GM18499 (cell line): Measurements from ENCODE around the gene MYADML2.

Experiments used
- ATAC-seq: cut with Tn5 transposase; IDR thresholded peaks from one replicate; pipeline ENCODE4 v1.9.1; 2021; ENCODE audit warnings: moderate number of reproducible peaks; ENCODE audit not compliant: insufficient read depth, unreplicated experiment

The MYADML2 gene

GRCh38 chr17:81913394-81914102 lies 33.5 kb downstream of the MYADML2 start:
- ATAC-seq: no peak

- no peak for ATAC-seq
Measured at GRCh38 chr17:81912441-81913309, 34.4 kb downstream of the MYADML2 start.

- no peak for ATAC-seq
Measured at GRCh38 chr17:81911969-81912368, 35.1 kb downstream of the MYADML2 start.

- no peak for ATAC-seq
Measured at GRCh38 chr17:81911277-81911961, 35.6 kb downstream of the MYADML2 start, which contains the start of gene PCYT2. TSS of gene PCYT2 (minus strand) at chr17:81911399. CDS start at chr17:81911355, 44 bp downstream.

- no peak for ATAC-seq
Measured at GRCh38 chr17:81910840-81911276, 36.2 kb downstream of the MYADML2 start.

GRCh38 chr17:81909966-81910839 lies 36.8 kb downstream of the MYADML2 start:
- ATAC-seq: no peak

GRCh38 chr17:81909231-81909630 lies 37.8 kb downstream of the MYADML2 start:
- ATAC-seq: no peak

GRCh38 chr17:81908793-81909192 lies 38.2 kb downstream of the MYADML2 start:
- no peak for ATAC-seq

- ATAC-seq: no peak
Measured at GRCh38 chr17:81907219-81908145, 39.6 kb downstream of the MYADML2 start.

GRCh38 chr17:81906476-81907218 lies 40.4 kb downstream of the MYADML2 start:
- ATAC-seq: no peak

- ATAC-seq: no peak
Measured at GRCh38 chr17:81905993-81906392, 41.0 kb downstream of the MYADML2 start.

- ATAC-seq: no peak
Measured at GRCh38 chr17:81905424-81905875, 41.6 kb downstream of the MYADML2 start.

- no peak for ATAC-seq
Measured at GRCh38 chr17:81904600-81905423, 42.2 kb downstream of the MYADML2 start.

GRCh38 chr17:81903896-81904599 lies 43.0 kb downstream of the MYADML2 start:
- ATAC-seq: no peak

- no peak for ATAC-seq
Measured at GRCh38 chr17:81903415-81903831, 43.6 kb downstream of the MYADML2 start.

- no peak for ATAC-seq
Measured at GRCh38 chr17:81902653-81903414, 44.2 kb downstream of the MYADML2 start.
